Central memory CD8-positive, alpha-beta T cell (primary cell): Measurements from ENCODE around the gene SLC4A1.

Source experiments
- ATAC-seq: fragments of 150-1000 bp; cut with Tn5 transposase; replicated peaks from 2 replicates; pipeline ENCODE4 v1.10.0; 2022; ENCODE audit warnings: mild to moderate bottlenecking, moderate FRiP score, moderate number of reproducible peaks; ENCODE audit not compliant: poor library complexity, severe bottlenecking; ENCODE audit errors: extremely low read depth
- DNase-seq, 2 donors: peaks; one replicate each; pipeline ENCODE4 v3.0.0; 2021; ENCODE audit warnings: low spot score in 2 of 2
- H3K27ac Mint-ChIP-seq: one replicate; pipeline ENCODE4 v1.8.0; 2022; ENCODE audit warnings: low read depth, mild to moderate bottlenecking, moderate library complexity, mixed read lengths
- H3K27me3 Mint-ChIP-seq: one replicate; pipeline ENCODE4 v1.8.0; 2022; ENCODE audit warnings: mixed read lengths
- H3K36me3 Mint-ChIP-seq: one replicate; pipeline ENCODE4 v1.8.0; 2022; ENCODE audit warnings: mild to moderate bottlenecking, moderate library complexity, mixed read lengths; ENCODE audit not compliant: insufficient read depth
- H3K4me1 Mint-ChIP-seq: one replicate; pipeline ENCODE4 v1.8.0; 2022; ENCODE audit warnings: mixed read lengths
- H3K4me3 Mint-ChIP-seq: one replicate; pipeline ENCODE4 v1.8.0; 2022; ENCODE audit warnings: mild to moderate bottlenecking, moderate library complexity, mixed read lengths
- H3K9me3 Mint-ChIP-seq: one replicate; pipeline ENCODE4 v1.8.0; 2022; ENCODE audit warnings: mixed read lengths

Gene SLC4A1

GRCh38 chr17:44267818-44268490 lies at the start of gene SLC4A1:
SLC4A1 (minus strand) TSS chr17:44268135; CDS start chr17:44262866, 5,269 bp downstream.
- Mint-ChIP-seq H3K4me3 (no peak within 1 kb of the TSS), H3K27ac (peak within 1 kb of the TSS; percentile 72)

DNA sequence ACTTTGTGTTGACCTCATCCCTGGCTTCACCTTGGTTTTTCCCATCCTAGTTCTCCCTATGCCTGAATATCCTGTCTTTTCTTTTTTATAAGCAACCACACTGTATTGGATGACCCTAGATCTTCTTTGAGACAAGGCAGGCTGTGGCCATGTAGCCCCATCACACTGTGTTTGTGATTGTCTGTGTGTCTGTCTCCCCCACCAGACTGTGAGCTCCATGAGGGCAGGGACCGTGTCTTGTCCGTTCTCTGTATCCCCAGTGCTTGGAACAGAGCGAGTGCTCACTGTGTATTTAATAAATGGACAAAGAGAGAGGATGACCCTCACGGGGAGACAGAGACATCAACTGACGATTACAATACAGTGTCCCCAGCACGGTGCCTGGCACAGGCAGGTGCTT lies 49.6 kb upstream of the SLC4A1 start:
- ATAC-seq (no peak), DNase-seq (no peak)
- peaks cover 48% of the 10 kb centered on the region for H3K27me3 Mint-ChIP-seq
- peaks cover 21% of the 10 kb centered on the region for H3K36me3 Mint-ChIP-seq
- no peak overlapping the region for H3K27ac Mint-ChIP-seq
- no peaks in the 10 kb centered on the region for H3K9me3 Mint-ChIP-seq
- peaks cover 28% of the 10 kb centered on the region for H3K4me1 Mint-ChIP-seq
- no peak overlapping the region for H3K4me3 Mint-ChIP-seq

More at GRCh38 chr17:44267818-44268490, at the start of gene SLC4A1:
- DNase-seq (no peak), ATAC-seq (no peak)
- Mint-ChIP-seq H3K27me3 (peaks cover 15% of the 10 kb centered on the region), H3K9me3 (no peaks in the 10 kb centered on the region), H3K36me3 (peaks cover 2% of the 10 kb centered on the region), H3K4me1 (peaks cover 13% of the 10 kb centered on the region)

GRCh38 chr17:44315760-44316731 lies 48.1 kb upstream of the SLC4A1 start:
- Mint-ChIP-seq H3K36me3 (peaks cover 16% of the 10 kb centered on the region), H3K4me3 (peak overlapping the region; percentile 66), H3K9me3 (no peaks in the 10 kb centered on the region), H3K4me1 (peaks cover 16% of the 10 kb centered on the region), H3K27me3 (peaks cover 48% of the 10 kb centered on the region), H3K27ac (no peak overlapping the region)
- no peak for DNase-seq
- no peak for ATAC-seq

GRCh38 chr17:44314869-44315661 lies 47.1 kb upstream of the SLC4A1 start:
- ATAC-seq, result no peak
- Mint-ChIP-seq H3K4me1 (peaks cover 17% of the 10 kb centered on the region), H3K27ac (no peak overlapping the region), H3K27me3 (peaks cover 48% of the 10 kb centered on the region), H3K9me3 (no peaks in the 10 kb centered on the region), H3K4me3 (peak overlapping the region; percentile 66), H3K36me3 (peaks cover 14% of the 10 kb centered on the region)
- no peak for DNase-seq

DNA sequence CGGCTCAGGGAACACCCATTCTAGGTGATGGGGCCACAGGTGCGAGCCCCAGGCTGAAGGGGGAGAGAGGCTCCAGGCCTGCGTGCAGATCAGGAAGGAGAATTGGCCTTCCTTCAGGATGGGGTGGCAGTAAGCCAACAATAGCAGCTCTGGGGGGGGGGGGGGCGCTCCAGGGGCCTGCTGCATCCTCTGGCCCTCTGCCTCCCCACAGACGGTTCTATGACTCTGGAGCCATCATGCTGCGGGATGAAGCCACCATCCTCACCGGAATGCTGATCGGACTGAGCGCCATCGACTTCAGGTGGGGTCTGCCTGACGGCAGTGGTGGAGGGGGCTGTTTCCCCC lies 46.6 kb upstream of the SLC4A1 start:
- Mint-ChIP-seq H3K27ac (no peak overlapping the region), H3K36me3 (peaks cover 10% of the 10 kb centered on the region)
- DNase-seq, result no peak

GRCh38 chr17:44314031-44314430 lies 46.1 kb upstream of the SLC4A1 start:
- no peak for DNase-seq

More for the DNA sequence above, 46.6 kb upstream of the SLC4A1 start:
- Mint-ChIP-seq H3K4me3 (peak overlapping the region; percentile 66), H3K27me3 (peaks cover 48% of the 10 kb centered on the region), H3K4me1 (peaks cover 22% of the 10 kb centered on the region), H3K9me3 (no peaks in the 10 kb centered on the region)
- ATAC-seq, result no peak

GRCh38 chr17:44312396-44313104 lies 44.6 kb upstream of the SLC4A1 start:
- H3K4me3 Mint-ChIP-seq, result no peak overlapping the region
- no peak for DNase-seq
- H3K4me1 Mint-ChIP-seq, result peaks cover 21% of the 10 kb centered on the region
- H3K36me3 Mint-ChIP-seq, result peaks cover 5% of the 10 kb centered on the region
- H3K27ac Mint-ChIP-seq, result no peak overlapping the region
- H3K27me3 Mint-ChIP-seq, result peaks cover 46% of the 10 kb centered on the region
- no peak for ATAC-seq
- H3K9me3 Mint-ChIP-seq, result no peaks in the 10 kb centered on the region

More at GRCh38 chr17:44314031-44314430, 46.1 kb upstream of the SLC4A1 start:
- H3K4me1 Mint-ChIP-seq, result peaks cover 23% of the 10 kb centered on the region
- ATAC-seq, result no peak
- peaks cover 7% of the 10 kb centered on the region for H3K36me3 Mint-ChIP-seq
- H3K27ac Mint-ChIP-seq, result no peak overlapping the region
- H3K4me3 Mint-ChIP-seq, result peak overlapping the region; percentile 66
- peaks cover 48% of the 10 kb centered on the region for H3K27me3 Mint-ChIP-seq
- no peaks in the 10 kb centered on the region for H3K9me3 Mint-ChIP-seq

GRCh38 chr17:44311562-44312181 lies 43.7 kb upstream of the SLC4A1 start:
- H3K36me3 Mint-ChIP-seq, result peaks cover 6% of the 10 kb centered on the region
- no peak for ATAC-seq
- H3K4me1 Mint-ChIP-seq, result peaks cover 25% of the 10 kb centered on the region
- no peak overlapping the region for H3K27ac Mint-ChIP-seq
- H3K27me3 Mint-ChIP-seq, result peaks cover 46% of the 10 kb centered on the region
- H3K4me3 Mint-ChIP-seq, result no peak overlapping the region
- no peak for DNase-seq
- H3K9me3 Mint-ChIP-seq, result no peaks in the 10 kb centered on the region

DNA sequence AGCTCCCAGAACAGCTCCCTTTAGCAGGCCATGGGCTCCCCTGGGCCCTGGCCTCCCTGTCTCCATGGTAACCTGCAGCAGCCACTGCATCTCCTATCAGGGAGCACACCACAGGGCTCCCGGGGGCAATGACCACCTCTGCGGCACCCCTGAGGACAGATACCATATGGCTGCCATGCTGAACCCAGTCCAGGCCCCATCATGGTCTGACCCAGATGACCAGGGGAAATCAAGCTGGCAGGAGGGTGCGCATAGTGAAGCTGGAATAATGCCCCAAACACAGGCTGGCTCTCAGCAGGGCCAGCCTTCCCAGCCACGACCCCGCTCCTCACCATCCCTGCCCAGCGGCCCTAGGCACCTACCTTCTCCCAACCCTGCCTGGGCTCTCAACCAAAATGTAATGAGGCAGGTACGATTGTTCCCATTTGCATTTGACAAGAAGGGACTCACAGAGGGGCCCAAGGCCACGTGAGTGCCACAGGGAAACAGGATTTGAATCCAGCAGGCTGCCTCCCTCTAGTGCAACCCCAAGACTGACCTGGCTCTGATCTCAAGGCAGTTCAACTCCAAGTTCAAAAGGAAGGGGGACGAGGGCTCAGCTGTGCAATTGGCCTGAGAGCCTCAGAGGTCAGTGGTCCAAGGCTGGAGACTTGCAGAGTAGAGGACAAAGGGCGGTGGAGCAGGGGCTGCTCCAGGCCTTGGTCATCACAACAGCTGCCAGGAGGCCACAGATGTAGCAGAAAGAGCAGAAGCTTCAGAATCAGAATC lies 42.9 kb upstream of the SLC4A1 start:
- ATAC-seq, result no peak
- no peak overlapping the region for H3K4me3 Mint-ChIP-seq
- H3K9me3 Mint-ChIP-seq, result no peaks in the 10 kb centered on the region
- H3K4me1 Mint-ChIP-seq, result peaks cover 18% of the 10 kb centered on the region
- no peak overlapping the region for H3K27ac Mint-ChIP-seq
- peaks cover 46% of the 10 kb centered on the region for H3K27me3 Mint-ChIP-seq
- no peak for DNase-seq
- peaks cover 4% of the 10 kb centered on the region for H3K36me3 Mint-ChIP-seq

- Mint-ChIP-seq H3K4me3 (peak overlapping the region; percentile 57), H3K9me3 (no peaks in the 10 kb centered on the region), H3K4me1 (peaks cover 14% of the 10 kb centered on the region), H3K36me3 (peaks cover 2% of the 10 kb centered on the region), H3K27ac (no peak overlapping the region), H3K27me3 (peaks cover 42% of the 10 kb centered on the region)
- ATAC-seq, result no peak
- DNase-seq, result no peak
These were observed 42.3 kb upstream of the SLC4A1 start for GRCh38 chr17:44310188-44310587.

- no peak for DNase-seq
- ATAC-seq, result no peak
- Mint-ChIP-seq H3K27ac (no peak overlapping the region), H3K36me3 (peaks cover 2% of the 10 kb centered on the region), H3K9me3 (no peaks in the 10 kb centered on the region), H3K4me3 (peak overlapping the region; percentile 57), H3K4me1 (peaks cover 14% of the 10 kb centered on the region), H3K27me3 (peaks cover 48% of the 10 kb centered on the region)
These were observed 41.5 kb upstream of the SLC4A1 start for GRCh38 chr17:44309472-44309871.
